ENCODE measurements around the gene SCD5.

Gene SCD5

GRCh38 chr4:82584931-82585330, 213.7 kb downstream of the SCD5 start:
- DNase-seq, result no peak

- DNase-seq, result no peak
Measured at GRCh38 chr4:82583897-82584587, 214.6 kb downstream of the SCD5 start.

- DNase-seq, result no peak
Measured at GRCh38 chr4:82579932-82580331, 218.7 kb downstream of the SCD5 start.
